K562 (cell line): Measurements from ENCODE around the gene OSGEP. TPM values are rescaled to one million over a fixed set of nuclear protein-coding genes. Genes with fewer than 3 reads are reported as not detected.
"Not testable (repeated sequence)": the region's sequence is repeated elsewhere in the genome, so short reads cannot be mapped to it uniquely, and the experiment has no call there.

ENCODE experiments used
- ATAC-seq: fragments of 200-7000 bp; cut with Tn5 transposase; 3 replicates; pipeline ENCODE4 v1.9.1; 2020; ENCODE audit warnings: moderate library complexity
- BruUV-seq: library from RNA; stranded (reverse); fragments of 400-500 nt; replicated peaks from 2 replicates; lab custom pipeline; 2021; lab: Mats Ljungman, UMichigan
- CTCF ChIA-PET: fragments of 300-600 bp; formaldehyde crosslinking; extraction: SDS; loops from one replicate; lab custom pipeline; 2021; ENCODE audit warnings: low intra/inter-chr PET ratio; lab: Yijun Ruan, JAX
- POLR2A ChIA-PET: fragments of 300-600, 350-650 bp; sonication (Branson Sonifier 250); formaldehyde crosslinking; extraction: SDS; loops from one replicate; lab custom pipeline; 2021; ENCODE audit warnings: antibody characterized with exemption, inconsistent platforms; lab: Yijun Ruan, JAX
- DNase-seq, 4 experiments: peaks; one replicate each; pipeline versions ENCODE4 v3.0.0 to v3.0.0-alpha.2; 2011 to 2018; ENCODE audit warnings: low spot score in 3 of 4, mixed read lengths in 3 of 4; ENCODE audit errors: extremely low read depth in 1 of 4
- FAIRE-seq: peaks from 2 replicates; lab custom pipeline; 2011; peaks lifted over from hg19 to GRCh38; lab: Jason Lieb, UNC
- H2AFZ ChIP-seq: 2 replicates; pipeline ENCODE4 v1.6.0; 2011; ENCODE audit warnings: low read depth, low read length, control low read depth, inconsistent platforms
- H3K27ac ChIP-seq: fragments of 200-600 bp; 3 replicates; pipeline ENCODE4 v1.8.0; 2011; ENCODE audit warnings: low read depth, mild to moderate bottlenecking, control low read depth, inconsistent platforms, low read length, moderate library complexity, mixed read lengths; ENCODE audit errors: extremely low read depth
- H3K27me3 ChIP-seq, 2 experiments: fragments of 300-600 bp in 1 of 2; 2 replicates in 1 of 2; 3 replicates in 1 of 2; pipeline versions ENCODE4 v1.6.0 to v1.8.0; 2011; ENCODE audit warnings: inconsistent platforms in 2 of 2, low read length in 2 of 2, mild to moderate bottlenecking in 1 of 2, mixed read lengths in 1 of 2, moderate library complexity in 1 of 2; ENCODE audit not compliant: control insufficient read depth in 2 of 2, insufficient read depth in 2 of 2
- H3K36me3 ChIP-seq: fragments of 300-600 bp; 3 replicates; pipeline ENCODE4 v1.8.0; 2011; ENCODE audit warnings: mild to moderate bottlenecking, low read length, inconsistent platforms; ENCODE audit not compliant: control insufficient read depth, insufficient read depth
- H3K4me1 ChIP-seq, 2 experiments: fragments of 200-600 bp in 1 of 2; replicated peaks in 1 of 2; 2 replicates in 1 of 2; 3 replicates in 1 of 2; pipeline versions ENCODE4 v1.5.1 to v1.8.0; 2011; ENCODE audit warnings: inconsistent platforms in 2 of 2, low read length in 2 of 2, mild to moderate bottlenecking in 1 of 2, mixed read lengths in 1 of 2, moderate library complexity in 1 of 2; ENCODE audit not compliant: control insufficient read depth in 2 of 2, insufficient read depth in 2 of 2
- H3K4me2 ChIP-seq: 2 replicates; pipeline ENCODE4 v1.6.1; 2011; ENCODE audit warnings: low read length, control low read depth, inconsistent platforms, mixed read lengths; ENCODE audit not compliant: insufficient read depth
- H3K4me3 ChIP-seq: fragments of 200-600 bp; sonication (generic), shearing (Covaris generic); 2 replicates; pipeline ENCODE4 v1.5.1; 2016; ENCODE audit warnings: control low read depth, inconsistent platforms
- H3K79me2 ChIP-seq: fragments of 200-600 bp; 3 replicates; pipeline ENCODE4 v1.8.0; 2011; ENCODE audit warnings: low read length, inconsistent platforms; ENCODE audit not compliant: control insufficient read depth, insufficient read depth
- H3K9ac ChIP-seq, 2 experiments: 2 replicates each; pipeline versions ENCODE4 v1.6.0 to v1.6.1; 2011; ENCODE audit warnings: low read depth in 2 of 2, low read length in 2 of 2, control low read depth in 1 of 2, inconsistent platforms in 1 of 2, mild to moderate bottlenecking in 1 of 2, mixed read lengths in 1 of 2; ENCODE audit not compliant: insufficient read depth in 1 of 2
- H3K9me1 ChIP-seq: one replicate; pipeline ENCODE4 v1.6.0; 2011; ENCODE audit warnings: inconsistent platforms, mild to moderate bottlenecking, low read length, moderate library complexity; ENCODE audit not compliant: control insufficient read depth, insufficient read depth
- H3K9me3 ChIP-seq: replicated peaks from 2 replicates; pipeline ENCODE4 v1.5.1; 2011; ENCODE audit warnings: low read depth, low read length, inconsistent platforms; ENCODE audit not compliant: control insufficient read depth, insufficient read depth
- H4K20me1 ChIP-seq: replicated peaks from 2 replicates; pipeline ENCODE4 v1.6.1; 2011; ENCODE audit warnings: low read length, inconsistent platforms, mixed read lengths; ENCODE audit not compliant: control insufficient read depth, insufficient read depth
- WGBS: fragments of 100-300 bp; shearing (Covaris generic); methylation state at CpG from one replicate; pipeline ENCODE4 v1.1.6; 2016; ENCODE audit warnings: low coverage, mixed read lengths; ENCODE audit not compliant: insufficient coverage; ENCODE audit errors: missing lambda C conversion rate; 5-methylcytosine and 5-hydroxymethylcytosine counted together
- in situ Hi-C: fragments of 300-500 bp; cut with MboI; formaldehyde crosslinking; loops from 4 replicates; pipeline ENCODE4 v1.15.0; 2018; ENCODE audit warnings: inconsistent platforms, mixed read lengths
- intact Hi-C: fragments of 100-400 bp; cut with micrococcal nuclease; formaldehyde crosslinking; loops from 2 replicates; pipeline ENCODE4 v1.14.2; 2022
- polyA plus RNA-seq, 8 experiments: library from polyadenylated mRNA; depleted of rRNA in 4 of 8; stranded (reverse) in 5 of 8; unstranded in 3 of 8; fragments of >200 nt; fragmentation: Nextera tagmentation in 2 of 8; fragmentation: Illumina TruSeq in 1 of 8; extraction: Ambion mirVana in 2 of 8; extraction: Trizol in 1 of 8; gene quantifications; 2 replicates each; pipeline versions ENCODE4 v1.2.1 to v1.2.3, GENCODE V29; 2011 to 2014; ENCODE audit warnings: inconsistent platforms in 1 of 8, missing spikeins in 1 of 8
- total RNA-seq, 7 experiments: library from RNA; depleted of rRNA in 6 of 7; stranded (reverse); fragments of >200 nt in 6 of 7; fragmentation: Illumina TruSeq in 2 of 7; extraction: Trizol in 2 of 7; gene quantifications; 2 replicates each; pipeline versions ENCODE4 v1.2.1 to v1.2.3, GENCODE V29; 2011 to 2021; ENCODE audit warnings: low replicate concordance in 1 of 7
- TF ChIP-seq, protein P1 (sequence below): sonication (generic); formaldehyde crosslinking; IDR thresholded peaks from 2 replicates; pipeline ENCODE4 v1.8.1; 2023; ENCODE audit warnings: mild to moderate bottlenecking, missing genetic modification reagents

Gene OSGEP
- total and polyA plus RNA-seq, 9 of the 15 experiments (the other 6 are each of a cell fraction or from before 2014, with no cell fraction given), result 32.1 to 59.2 (median 44.1) TPM

DNA sequence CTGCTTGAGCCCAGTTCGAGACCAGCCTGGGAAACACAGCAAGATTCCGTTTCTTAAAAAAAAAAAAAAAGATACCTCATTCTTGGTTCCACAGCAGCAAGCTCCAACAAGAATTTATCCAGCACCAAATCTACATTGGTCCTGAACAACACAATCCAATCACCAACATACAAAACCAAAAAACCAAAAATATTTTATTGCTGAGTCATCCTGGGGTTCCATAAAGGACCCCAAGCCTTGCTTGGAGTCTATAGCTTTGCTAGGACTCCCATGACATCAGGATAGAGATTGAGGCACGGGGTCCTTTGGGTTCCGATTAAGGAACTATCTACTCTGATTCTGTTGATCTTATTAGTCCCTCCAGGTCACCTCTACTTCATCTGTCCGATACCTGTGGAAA, 7.7 kb downstream of the OSGEP start (continued):
- TF ChIP-seq, protein P1, sequence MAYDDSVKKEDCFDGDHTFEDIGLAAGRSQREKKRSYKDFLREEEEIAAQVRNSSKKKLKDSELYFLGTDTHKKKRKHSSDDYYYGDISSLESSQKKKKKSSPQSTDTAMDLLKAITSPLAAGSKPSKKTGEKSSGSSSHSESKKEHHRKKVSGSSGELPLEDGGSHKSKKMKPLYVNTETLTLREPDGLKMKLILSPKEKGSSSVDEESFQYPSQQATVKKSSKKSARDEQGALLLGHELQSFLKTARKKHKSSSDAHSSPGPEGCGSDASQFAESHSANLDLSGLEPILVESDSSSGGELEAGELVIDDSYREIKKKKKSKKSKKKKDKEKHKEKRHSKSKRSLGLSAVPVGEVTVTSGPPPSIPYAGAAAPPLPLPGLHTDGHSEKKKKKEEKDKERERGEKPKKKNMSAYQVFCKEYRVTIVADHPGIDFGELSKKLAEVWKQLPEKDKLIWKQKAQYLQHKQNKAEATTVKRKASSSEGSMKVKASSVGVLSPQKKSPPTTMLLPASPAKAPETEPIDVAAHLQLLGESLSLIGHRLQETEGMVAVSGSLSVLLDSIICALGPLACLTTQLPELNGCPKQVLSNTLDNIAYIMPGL (CRISPR knock-in tag), result no peak

DNA sequence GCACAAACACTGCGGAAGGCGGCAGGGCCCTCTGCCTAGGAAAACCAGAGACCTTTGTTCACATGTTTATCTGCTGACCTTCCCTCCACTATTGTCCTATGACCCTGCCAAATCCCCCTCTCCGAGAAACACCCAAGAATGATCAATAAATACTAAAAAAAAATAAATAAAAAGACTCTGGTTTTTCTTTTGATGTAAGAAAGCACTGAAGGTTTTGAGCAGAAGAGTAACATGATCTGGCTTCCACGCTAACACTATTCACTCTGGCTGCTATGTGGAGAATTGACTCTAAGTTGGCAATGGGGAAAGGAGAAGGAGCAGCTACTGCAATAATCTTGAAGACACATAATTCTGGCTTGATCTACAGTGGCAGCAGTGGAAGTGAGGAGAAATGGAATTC, 11.0 kb downstream of the OSGEP start:
- ATAC-seq, DNase-seq, H3K4me1 ChIP-seq, H2AFZ ChIP-seq, H3K9ac ChIP-seq, CTCF ChIA-PET, H4K20me1 ChIP-seq, in situ Hi-C loops, BruUV-seq, H3K79me2 ChIP-seq, H3K27ac ChIP-seq, FAIRE-seq, H3K4me2 ChIP-seq, H3K9me1 ChIP-seq, intact Hi-C loops, H3K9me3 ChIP-seq, H3K4me3 ChIP-seq, H3K27me3 ChIP-seq: not testable (repeated sequence)
- POLR2A ChIA-PET, result interaction anchor here (1.0 to 1.6 kb wide), 2 partner anchors 9 to 11 kb away, joined by 3 to 10 read pairs; partner anchors contain the start of genes APEX1 and OSGEP
- H3K36me3 ChIP-seq, result peaks cover 33% of the 10 kb centered on the region; the same call in 2 of the 3 replicates
- WGBS, result 90% methylated on average over 1 of the region's 4 CpGs
